ENCODE data around the gene BAMBI. TPM values are rescaled to one million over a fixed set of nuclear protein-coding genes. Genes with fewer than 3 reads are reported as not detected.

The BAMBI gene
- total RNA-seq, 4 donors from 2014 or later, result 0.53 to 10.7 (median 2.5) TPM; not detected in 1

DNA sequence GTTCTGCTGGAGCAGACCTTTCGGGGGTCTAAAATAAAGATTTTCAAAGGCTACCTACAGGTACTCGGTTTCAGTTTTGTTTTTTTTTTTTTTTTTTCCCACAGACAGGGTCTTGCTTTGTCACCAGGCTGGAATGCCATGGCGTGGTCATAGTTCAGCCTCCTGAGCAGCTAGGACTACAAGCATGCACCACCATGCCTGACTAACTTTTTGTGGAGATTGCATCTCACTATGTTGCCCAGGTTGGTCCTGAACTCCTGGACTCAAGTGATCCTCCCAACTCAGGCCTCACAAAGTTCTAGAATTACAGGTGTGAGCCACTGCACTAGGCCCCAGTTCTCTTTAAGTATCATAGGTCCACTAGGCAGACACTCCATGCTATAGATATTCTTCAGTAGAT is 34.5 kb downstream of the BAMBI start:
- H3K36me3 ChIP-seq, result no peaks in the 10 kb centered on the region
- no peak for DNase-seq
- H3K27me3 ChIP-seq, result no peaks in the 10 kb centered on the region
- no peak overlapping the region for H3K4me3 ChIP-seq
- H3K4me1 ChIP-seq, result no peaks in the 10 kb centered on the region
- TF ChIP-seq POLR2A (IDR thresholded peaks at IDR 0.05) (no peak), CTCF (IDR thresholded peaks at IDR 0.05) (no peak)
- no peak overlapping the region for H3K27ac ChIP-seq
- no peaks in the 10 kb centered on the region for H3K9me3 ChIP-seq

DNA sequence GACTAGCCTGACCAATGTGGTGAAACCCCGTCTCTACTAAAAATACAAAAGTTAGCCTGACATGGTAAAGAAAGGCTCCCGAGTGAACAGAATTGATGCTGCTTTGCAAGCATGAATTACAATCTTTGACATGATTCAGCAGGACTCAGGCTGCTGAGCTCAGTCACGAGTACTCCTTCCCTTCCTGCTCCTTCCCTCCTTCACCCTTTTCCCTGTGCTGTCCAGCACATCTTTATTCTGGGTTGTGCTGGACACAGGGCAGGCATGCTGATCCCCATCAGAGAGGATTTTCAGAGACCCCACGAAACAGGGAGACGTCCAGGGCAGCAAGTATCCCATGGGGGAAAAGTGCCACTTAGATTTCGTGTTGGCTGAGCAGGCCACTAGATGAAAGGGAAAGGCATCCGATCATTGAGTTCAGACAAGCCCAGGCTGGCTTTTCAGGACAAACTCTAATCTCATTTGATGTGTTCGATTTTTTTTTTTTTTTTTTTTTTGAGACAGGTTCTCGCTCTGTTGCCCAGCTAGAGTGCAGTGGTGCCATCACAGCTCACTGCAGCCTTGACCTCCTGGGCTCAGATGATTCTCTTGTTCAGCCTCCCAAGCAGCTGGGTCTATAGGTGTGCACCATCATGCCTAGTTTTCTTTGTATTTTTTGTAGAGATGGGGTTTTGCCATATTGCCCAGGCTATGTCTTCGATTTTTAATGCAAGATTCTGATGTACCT is 36.5 kb downstream of the BAMBI start:
- no peak for TF ChIP-seq CTCF (IDR thresholded peaks at IDR 0.05)
- no peak for TF ChIP-seq POLR2A (IDR thresholded peaks at IDR 0.05)
- Histone ChIP-seq H3K4me1 (no peaks in the 10 kb centered on the region), H3K9me3 (no peaks in the 10 kb centered on the region), H3K27ac (no peak overlapping the region), H3K4me3 (no peak overlapping the region), H3K36me3 (no peaks in the 10 kb centered on the region), H3K27me3 (no peaks in the 10 kb centered on the region)
- no peak for DNase-seq

GRCh38 chr10:28714401-28715053 is 37.2 kb downstream of the BAMBI start:
- H3K36me3 ChIP-seq, result no peaks in the 10 kb centered on the region
- no peak overlapping the region for H3K4me3 ChIP-seq
- DNase-seq, result no peak
- TF ChIP-seq POLR2A (IDR thresholded peaks at IDR 0.05), result no peak
- TF ChIP-seq CTCF (IDR thresholded peaks at IDR 0.05), result no peak
- H3K9me3 ChIP-seq, result no peaks in the 10 kb centered on the region
- no peak overlapping the region for H3K27ac ChIP-seq
- H3K27me3 ChIP-seq, result no peaks in the 10 kb centered on the region
- no peaks in the 10 kb centered on the region for H3K4me1 ChIP-seq

DNA sequence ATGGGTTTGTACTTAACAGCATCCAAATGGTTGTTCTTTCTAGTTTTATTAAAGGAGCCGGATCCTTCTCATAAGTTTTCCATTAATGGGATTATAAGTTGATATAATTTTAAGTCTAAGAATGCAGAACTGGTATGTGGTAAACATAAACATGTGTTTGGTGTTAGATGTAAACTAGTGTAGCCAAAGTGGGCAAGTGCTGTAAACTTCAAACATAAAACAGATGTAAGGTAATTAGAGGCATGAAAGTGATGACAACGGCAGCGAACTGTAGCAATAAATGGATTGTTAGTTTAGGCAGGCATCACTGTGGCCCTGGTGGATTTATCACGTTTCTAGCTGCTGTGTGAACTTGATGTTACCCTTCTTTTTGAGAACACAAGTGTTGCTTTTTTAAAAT is 37.9 kb downstream of the BAMBI start:
- no peak overlapping the region for H3K27ac ChIP-seq

GRCh38 chr10:28715757-28716156 is 38.4 kb downstream of the BAMBI start:
- Histone ChIP-seq H3K27ac (no peak overlapping the region), H3K4me1 (no peaks in the 10 kb centered on the region), H3K4me3 (no peak overlapping the region), H3K27me3 (no peaks in the 10 kb centered on the region), H3K36me3 (no peaks in the 10 kb centered on the region), H3K9me3 (no peaks in the 10 kb centered on the region)
- TF ChIP-seq POLR2A (IDR thresholded peaks at IDR 0.05), result no peak
- TF ChIP-seq CTCF (IDR thresholded peaks at IDR 0.05), result no peak
- no peak for DNase-seq

More for the DNA sequence above, 37.9 kb downstream of the BAMBI start:
- no peaks in the 10 kb centered on the region for H3K36me3 ChIP-seq
- H3K4me3 ChIP-seq, result no peak overlapping the region
- H3K27me3 ChIP-seq, result no peaks in the 10 kb centered on the region
- TF ChIP-seq POLR2A (IDR thresholded peaks at IDR 0.05) (no peak), CTCF (IDR thresholded peaks at IDR 0.05) (no peak)
- H3K9me3 ChIP-seq, result no peaks in the 10 kb centered on the region
- DNase-seq, result no peak
- no peaks in the 10 kb centered on the region for H3K4me1 ChIP-seq
